Measurements from ENCODE around the gene ZNF540.

ZNF540 gene

GRCh38 chr19:37654629-37655300 lies 60.1 kb downstream of the ZNF540 start:
- Histone ChIP-seq H3K27me3 (ENCODE audit: insufficient read depth, poor library complexity, severe bottlenecking) (no peaks in the 10 kb centered on the region), H3K4me3 (replicated peaks; ENCODE audit: insufficient read depth, low read length) (peak overlapping the region; percentile 80), H3K27ac (replicated peaks) (peak overlapping the region; percentile 86)
- peak; percentile 30 to 56 for DNase-seq (ENCODE audit: low read depth in 1 of 2, low spot score in 1 of 2)
- TF ChIP-seq REST (IDR thresholded peaks at IDR 0.05; ENCODE audit: insufficient replicate concordance, low read depth): no peak
- TF ChIP-seq GABPA (IDR thresholded peaks at IDR 0.05; ENCODE audit: low read depth): no peak
- no peak for TF ChIP-seq CTCF (IDR thresholded peaks at IDR 0.05; ENCODE audit: insufficient read depth, low read length)
- no peak; the same call in 1 of the 2 replicates for TF ChIP-seq SPI1 (IDR thresholded peaks at IDR 0.05; ENCODE audit: borderline replicate concordance, low read depth)
- no peak for TF ChIP-seq POLR2AphosphoS5 (IDR thresholded peaks at IDR 0.05; ENCODE audit: low read depth)

GRCh38 chr19:37655301-37655688 lies 60.6 kb downstream of the ZNF540 start, which contains the start of gene ZFP30:
Gene ZFP30 (minus strand): TSS chr19:37655465. CDS start chr19:37647822, 7,643 bp downstream.
- H3K27ac ChIP-seq (replicated peaks): peak within 1 kb of the TSS; percentile 86
- no peaks in the 10 kb centered on the region for H3K27me3 ChIP-seq (ENCODE audit: insufficient read depth, poor library complexity, severe bottlenecking)
- peak; percentile 63 to 90 for DNase-seq (ENCODE audit: low read depth in 1 of 2, low spot score in 1 of 2)

More at GRCh38 chr19:37655301-37655688, 60.6 kb downstream of the ZNF540 start, which contains the start of gene ZFP30:
- TF ChIP-seq GABPA (IDR thresholded peaks at IDR 0.05; ENCODE audit: low read depth) (no peak), POLR2AphosphoS5 (IDR thresholded peaks at IDR 0.05; ENCODE audit: low read depth) (peak; percentile 12; the same call in 1 of the 2 replicates), REST (IDR thresholded peaks at IDR 0.05; ENCODE audit: insufficient replicate concordance, low read depth) (peak; percentile 12), SPI1 (IDR thresholded peaks at IDR 0.05; ENCODE audit: borderline replicate concordance, low read depth) (no peak), CTCF (IDR thresholded peaks at IDR 0.05; ENCODE audit: insufficient read depth, low read length) (no peak)
- peak within 1 kb of the TSS; percentile 80 for H3K4me3 ChIP-seq (replicated peaks; ENCODE audit: insufficient read depth, low read length)
